Esophagus mucosa (tissue), 1 donor: ENCODE measurements around the gene HNRNPUL1. TPM values are rescaled to one million over a fixed set of nuclear protein-coding genes. Genes with fewer than 3 reads are reported as not detected.
"Not testable (repeated sequence)": the region's sequence is repeated elsewhere in the genome, so short reads cannot be mapped to it uniquely, and the experiment has no call there.

ENCODE experiments used
- ATAC-seq: fragments of 200-7000 bp; cut with Tn5 transposase; one replicate; pipeline ENCODE4 v1.9.1; 2020
- total RNA-seq: library from RNA; stranded (reverse); gene quantifications from one replicate; pipeline ENCODE4 v1.2.4, GENCODE V29; 2023
- donor health status: DM: yes; HTN: yes; CAD: no.

Gene HNRNPUL1
- total RNA-seq, 1 donor from 2014 or later = 116 TPM

DNA sequence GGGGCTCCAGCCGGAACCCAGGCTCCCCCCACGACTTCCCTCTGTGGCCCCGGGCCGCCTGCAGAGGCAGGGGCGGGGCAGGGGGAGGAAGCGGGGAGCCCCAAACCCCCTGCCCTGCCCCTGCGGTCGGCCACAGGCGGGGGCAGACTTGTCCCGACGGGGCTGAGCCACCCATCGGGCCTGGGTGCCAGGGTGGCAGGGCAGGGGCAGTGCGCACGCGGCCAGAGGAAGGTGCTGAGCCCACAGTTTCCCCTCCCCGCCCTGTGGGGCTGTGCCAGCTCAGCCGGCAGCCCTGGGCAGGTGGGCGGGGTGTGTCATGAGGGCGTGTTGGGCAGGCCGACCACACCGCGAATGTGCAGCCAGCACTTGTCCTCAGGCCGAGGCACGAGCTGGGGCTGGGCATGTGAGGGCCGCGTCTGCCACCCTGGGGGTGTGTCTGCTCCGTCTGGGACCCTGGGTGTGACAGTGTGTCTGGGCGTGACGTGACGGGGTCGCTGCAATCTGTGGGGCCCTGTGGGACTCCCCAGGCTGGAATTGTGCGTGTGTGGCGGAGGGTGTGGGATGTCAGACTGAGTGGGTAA is 63.5 kb downstream of the HNRNPUL1 start:
- ATAC-seq = peak; percentile 85

DNA sequence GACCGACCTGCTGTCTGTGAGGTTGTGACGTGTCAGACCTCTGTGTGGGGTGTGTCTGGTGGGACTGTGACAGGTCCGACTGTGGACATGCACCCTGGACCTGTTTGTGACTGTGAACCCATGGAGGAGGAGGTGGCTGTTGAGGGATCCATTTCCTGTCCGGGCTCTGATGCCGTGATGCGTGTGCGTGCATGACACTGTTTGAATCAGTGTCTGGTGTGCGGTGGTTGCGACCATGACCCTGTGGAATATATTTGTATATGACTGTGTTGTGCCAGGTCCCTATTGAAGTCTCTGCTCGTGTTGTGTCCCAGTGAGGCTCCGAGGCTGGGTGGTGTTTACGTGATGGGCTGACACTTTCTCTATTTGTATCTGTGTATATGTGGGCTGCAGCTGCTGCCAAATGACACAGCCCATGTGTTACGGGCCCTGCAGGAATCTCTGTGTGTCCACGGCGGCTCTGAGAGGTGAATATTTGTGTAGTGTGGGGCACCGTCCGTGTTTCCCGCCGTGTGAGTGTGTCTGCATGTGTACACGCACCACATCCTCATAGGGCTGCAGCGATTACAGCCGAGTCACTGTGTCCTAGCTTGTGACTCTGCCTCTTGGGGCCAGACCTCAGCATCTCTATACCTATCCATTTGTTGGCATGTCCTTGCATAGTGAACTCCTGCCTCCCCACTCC is 64.1 kb downstream of the HNRNPUL1 start:
- ATAC-seq = peak; percentile 51

GRCh38 chr19:41328842-41329225 is 64.7 kb downstream of the HNRNPUL1 start:
- no peak for ATAC-seq

DNA sequence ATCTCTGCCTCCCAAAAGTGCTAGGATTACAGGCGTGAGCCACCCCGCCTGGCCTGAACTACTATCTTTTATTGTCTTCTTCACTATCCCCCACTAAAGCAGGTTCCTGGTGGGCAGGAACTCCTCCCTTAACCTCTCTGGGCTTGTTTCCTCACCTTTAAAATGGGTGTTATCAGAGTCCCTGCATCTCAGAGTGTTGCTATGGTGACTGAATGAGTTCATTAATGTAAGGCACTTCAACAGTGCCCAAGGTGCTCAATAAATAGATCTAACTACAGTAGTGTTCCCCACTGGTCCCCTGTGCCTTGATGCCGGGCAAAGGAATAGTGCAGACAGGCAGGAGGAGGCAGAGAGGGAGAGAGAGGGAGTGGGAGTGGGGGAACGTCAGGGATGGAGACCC is 66.3 kb downstream of the HNRNPUL1 start:
- ATAC-seq = no peak

DNA sequence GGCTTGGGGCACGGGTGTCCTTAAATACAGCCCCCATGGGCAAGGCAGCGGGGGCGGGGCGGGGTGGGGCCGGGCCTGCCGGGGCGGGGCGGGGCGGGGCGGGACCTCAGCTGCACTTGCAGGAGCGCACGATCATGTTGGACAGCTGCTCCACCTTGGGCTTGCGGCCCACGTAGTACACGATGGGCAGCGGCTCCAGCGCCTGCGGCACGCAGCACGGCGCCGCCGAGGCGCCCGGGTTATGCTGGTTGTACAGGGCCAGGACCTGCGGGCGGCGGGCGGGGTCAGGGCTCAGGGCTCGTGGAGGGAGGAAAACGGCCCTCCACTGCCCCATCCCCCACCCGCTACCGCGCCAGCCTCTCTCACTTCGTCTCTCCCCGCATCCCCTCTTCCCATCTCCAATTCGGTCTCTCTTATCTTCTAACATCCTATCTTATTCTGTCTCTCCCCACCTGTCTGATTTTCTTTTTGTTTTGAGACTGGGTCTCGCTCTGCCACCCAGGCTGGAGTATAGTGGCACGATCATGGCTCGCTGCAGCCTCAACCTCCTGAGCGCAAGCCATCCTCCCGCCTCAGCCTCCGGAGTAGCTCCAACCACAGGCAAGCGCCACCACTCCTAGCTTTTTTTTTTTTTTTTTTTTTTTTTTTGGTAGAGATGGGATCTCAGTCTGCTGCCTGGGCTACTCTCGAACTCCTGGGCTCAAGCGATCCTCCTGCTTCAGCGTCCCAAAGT is 66.9 kb downstream of the HNRNPUL1 start:
- no peak for ATAC-seq

DNA sequence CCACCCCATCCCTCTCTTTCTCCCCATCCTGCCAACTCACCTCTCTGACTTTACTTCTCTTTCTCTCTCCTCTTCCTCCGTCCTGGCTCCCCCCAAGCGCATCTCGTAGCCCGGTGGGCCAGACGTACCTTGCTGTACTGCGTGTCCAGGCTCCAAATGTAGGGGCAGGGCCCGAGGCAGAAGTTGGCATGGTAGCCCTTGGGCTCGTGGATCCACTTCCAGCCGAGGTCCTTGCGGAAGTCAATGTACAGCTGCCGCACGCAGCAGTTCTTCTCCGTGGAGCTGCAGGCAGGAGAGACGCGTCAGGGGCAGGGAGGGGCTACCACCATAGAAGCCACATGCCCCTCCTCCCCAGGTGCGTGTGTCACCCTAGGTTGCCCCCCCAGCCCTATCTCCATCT is 67.8 kb downstream of the HNRNPUL1 start:
- no peak for ATAC-seq

DNA sequence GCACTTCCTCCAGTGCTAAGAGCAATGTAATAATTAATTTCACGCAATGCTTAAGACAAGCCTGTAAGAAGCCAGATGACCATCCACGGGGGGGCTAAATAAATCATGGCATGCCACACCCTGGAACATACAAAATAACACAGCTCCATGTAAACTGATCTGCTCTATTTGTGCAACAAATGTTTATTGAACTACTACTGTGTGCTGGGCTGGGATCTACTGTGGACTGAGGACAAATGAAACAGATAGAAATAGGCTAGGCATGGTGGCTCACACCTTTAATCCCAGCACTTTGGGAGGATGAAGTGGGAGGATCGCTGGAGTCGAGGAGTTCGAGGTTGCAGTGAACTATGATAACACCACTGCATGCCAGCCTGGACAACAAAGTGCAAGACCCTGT is 68.3 kb downstream of the HNRNPUL1 start:
- no peak for ATAC-seq

- ATAC-seq = no peak
These were observed 70.6 kb downstream of the HNRNPUL1 start for GRCh38 chr19:41334793-41335192.

DNA sequence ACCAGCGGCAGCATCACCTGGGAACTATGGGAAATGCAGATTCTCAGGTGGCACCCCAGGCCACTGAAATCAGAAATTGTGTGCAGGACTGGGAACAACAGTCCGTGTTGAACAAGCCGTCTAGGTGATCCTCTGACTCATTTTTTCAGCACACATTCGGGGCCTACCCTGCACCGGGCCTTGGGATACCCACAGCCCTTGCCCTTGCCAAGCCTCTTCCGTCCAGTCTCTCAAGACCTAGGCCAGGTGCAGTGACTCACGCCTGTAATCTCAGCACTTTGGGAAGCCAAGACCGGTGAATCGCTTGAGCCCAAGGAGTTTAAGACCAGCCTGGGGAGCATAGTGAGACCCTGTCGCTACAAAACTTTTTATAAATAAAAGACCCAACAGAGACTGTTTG is 71.3 kb downstream of the HNRNPUL1 start:
- peak; percentile 26 for ATAC-seq

- ATAC-seq = no peak
These were observed 75.8 kb downstream of the HNRNPUL1 start for GRCh38 chr19:41339936-41340335.

DNA sequence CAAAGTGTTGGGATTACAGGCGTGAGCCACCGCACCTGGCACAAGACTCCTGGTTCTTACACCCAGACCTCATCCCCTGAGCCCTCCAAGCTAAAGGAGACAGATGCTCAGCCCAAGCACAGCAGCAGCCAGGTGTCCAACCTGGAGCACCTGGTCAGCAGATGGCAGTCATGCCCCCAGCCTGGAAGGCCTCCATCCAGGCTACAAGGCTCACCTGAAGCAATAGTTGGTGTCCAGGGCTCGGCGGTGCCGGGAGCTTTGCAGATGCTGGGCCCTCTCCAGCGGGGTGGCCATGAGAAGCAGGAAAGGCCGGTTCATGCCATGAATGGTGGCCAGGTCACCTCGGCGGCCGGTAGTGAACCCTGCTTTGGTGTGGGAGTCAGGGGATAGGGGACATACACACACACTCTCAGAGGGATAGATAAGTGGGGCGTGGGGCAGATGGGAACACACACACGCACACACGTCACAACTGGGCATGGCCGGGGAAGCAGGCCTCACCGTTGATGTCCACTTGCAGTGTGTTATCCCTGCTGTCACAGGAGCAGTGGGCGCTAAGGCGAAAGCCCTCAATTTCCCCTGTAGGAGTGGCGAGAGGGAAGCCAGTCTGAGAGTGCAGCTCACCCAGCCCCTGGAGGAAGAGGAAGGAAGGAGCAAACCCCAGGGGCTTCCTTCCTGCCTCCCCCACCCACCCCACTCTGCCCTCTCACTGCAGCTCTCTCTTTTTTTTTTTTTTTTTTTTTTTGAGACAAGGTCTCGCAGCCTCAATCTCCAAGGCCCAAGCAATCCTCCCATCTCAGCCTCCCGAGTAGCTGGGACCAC is 77.7 kb downstream of the HNRNPUL1 start:
- peak; percentile 44 for ATAC-seq

GRCh38 chr19:41344162-41344561 is 80.0 kb downstream of the HNRNPUL1 start:
- peak; percentile 21 for ATAC-seq

DNA sequence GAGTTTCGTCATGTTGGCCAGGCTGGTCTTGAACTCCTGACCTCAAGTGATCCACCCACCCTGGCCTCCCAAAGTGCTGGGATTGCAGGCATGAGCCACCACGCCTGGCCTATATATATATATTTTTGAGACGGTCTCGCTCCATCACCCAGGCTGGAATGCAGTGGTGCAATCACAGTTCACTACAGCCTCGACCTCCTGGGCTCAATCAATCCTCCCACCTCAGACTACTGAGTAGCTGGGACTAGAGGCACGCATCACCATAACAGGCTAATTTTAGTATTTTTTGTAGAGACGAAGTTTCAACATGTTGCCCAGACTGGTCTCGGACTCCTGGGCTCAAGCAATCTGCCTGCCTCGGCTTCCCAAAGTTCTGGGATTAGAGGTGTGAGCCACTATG is 82.7 kb downstream of the HNRNPUL1 start:
- ATAC-seq = not testable (repeated sequence)

DNA sequence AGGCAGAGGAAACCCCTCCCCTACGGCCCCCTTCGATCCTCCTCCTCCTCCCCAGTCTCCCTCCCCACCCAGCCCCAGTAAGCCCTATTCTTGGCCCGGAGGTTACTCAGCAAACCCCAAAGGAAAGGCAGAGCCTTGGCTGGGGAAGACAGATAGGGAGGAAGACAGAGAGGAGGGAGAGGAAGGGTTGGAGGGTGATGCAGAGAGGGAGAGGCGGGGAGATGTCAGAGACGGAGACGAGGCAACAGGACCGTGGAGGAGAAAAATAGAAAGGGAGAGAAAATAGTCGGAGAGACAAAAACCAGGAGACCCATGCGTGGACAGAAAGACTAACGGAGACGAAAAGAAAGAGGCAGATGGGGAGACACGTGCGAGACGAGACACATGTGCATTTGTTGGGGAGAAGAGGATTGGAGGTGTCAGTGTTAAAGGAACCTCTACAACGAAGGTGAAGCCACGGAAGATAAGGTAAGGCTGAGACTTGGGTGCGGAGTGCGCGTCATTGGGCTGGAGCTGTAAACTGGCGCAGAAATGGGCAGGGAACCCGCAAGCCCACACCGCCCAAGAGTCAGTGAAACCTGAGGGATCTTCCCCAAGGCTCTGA is 86.7 kb downstream of the HNRNPUL1 start:
- ATAC-seq = no peak

DNA sequence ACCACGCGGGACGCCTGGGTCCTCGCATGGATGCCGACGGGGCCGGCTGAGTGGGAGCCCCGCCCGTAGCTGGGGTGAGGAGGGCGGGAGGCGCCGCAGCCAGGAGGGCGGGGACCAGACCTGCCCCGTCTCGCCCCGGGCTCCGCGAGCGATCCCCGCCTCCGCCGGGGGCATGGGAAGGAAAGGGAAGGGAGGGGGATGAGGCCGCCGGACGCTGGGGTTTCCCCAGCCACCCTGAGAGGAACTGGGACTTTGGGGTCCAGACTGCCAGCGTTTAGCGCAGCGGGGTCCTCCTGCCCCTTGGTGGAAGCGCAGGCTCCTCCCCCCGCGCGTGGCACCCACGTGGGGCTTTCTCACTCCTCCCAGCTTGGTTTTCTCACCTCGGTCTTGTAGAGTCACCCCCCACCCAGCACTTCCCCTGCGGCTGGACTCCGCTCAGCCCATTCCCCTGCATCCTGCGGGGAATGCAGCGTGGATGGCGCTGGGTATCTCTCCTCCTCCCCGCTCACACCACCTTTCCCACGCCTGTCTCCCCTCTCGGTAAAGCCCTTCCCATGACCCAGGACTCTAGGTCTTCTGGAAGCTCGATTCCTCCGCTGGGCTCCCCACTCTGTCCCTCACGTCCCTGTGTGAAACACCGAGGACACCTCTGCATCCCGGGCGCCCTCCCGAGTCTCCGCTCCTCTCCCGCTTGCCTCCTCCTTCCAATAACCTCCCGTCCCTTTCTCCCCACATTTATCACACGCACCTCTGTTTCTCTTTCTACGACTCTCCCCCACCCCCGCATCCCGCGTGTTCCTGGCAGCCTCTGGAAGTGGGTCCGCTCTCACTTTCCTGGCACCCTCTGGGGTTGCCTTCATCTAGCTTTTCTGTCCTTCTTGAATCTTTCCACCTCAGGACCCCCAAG is 87.4 kb downstream of the HNRNPUL1 start:
- peak; percentile 75 for ATAC-seq

DNA sequence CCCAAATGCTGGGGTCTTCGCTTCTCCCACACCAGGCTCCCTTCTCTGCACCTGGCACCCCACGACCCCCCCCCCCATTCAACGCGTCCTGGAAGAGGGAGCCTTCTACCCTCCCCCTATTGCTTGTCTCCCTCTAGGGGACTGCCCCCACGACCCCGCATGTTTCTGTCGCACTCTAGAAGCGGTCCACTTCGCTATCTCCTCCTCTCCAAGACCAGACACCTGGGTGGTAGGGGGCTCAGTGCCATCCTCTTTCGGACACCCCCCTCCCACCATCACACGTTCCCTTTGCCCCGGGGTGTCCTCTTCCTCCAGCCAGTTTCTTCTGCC is 88.1 kb downstream of the HNRNPUL1 start:
- ATAC-seq = no peak

DNA sequence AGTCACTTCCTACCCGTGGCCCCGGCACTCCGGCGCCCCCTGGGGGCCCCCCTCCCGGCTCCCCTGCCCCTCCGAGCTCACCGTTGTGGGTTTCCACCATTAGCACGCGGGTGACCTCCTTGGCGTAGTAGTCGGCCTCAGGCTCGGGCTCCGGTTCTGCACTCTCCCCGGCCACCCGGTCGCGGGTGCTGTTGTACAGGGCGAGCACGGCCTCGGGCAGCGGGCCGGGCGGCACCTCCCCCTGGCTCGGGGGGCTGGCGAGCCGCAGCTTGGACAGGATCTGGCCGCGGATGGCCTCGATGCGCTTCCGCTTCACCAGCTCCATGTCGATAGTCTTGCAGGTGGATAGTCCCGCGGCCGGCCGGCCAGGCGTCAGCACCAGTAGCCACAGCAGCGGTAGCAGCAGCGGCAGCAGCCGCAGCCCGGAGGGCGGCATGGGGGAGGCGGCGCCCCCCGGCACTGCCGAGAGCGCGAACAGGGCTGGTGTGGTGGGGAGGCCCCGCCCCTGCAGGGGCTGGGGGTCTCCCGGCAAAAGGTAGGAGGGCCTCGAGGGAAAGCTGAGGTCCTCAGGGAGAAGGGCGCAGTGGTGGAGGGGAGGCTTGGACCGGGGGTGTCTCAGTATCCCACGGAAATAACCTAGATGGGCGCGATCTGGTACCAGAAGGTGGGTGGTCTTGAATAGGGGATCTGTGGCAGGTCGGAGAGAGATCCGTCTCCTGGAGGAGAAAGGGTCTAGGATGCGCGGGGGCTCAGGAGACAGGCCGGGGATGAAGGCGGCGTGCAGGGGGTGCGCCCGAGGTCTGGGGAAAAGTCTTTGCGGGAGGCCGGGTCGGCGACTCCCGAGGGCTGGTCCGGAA is 88.7 kb downstream of the HNRNPUL1 start:
- ATAC-seq = peak; percentile 1

GRCh38 chr19:41353466-41354342 is 89.5 kb downstream of the HNRNPUL1 start, which contains the start of gene TGFB1:
Gene TGFB1, minus strand, starts transcription at chr19:41353922. Its CDS starts 878 bp downstream, at chr19:41353044.
- peak; percentile 76 for ATAC-seq

DNA sequence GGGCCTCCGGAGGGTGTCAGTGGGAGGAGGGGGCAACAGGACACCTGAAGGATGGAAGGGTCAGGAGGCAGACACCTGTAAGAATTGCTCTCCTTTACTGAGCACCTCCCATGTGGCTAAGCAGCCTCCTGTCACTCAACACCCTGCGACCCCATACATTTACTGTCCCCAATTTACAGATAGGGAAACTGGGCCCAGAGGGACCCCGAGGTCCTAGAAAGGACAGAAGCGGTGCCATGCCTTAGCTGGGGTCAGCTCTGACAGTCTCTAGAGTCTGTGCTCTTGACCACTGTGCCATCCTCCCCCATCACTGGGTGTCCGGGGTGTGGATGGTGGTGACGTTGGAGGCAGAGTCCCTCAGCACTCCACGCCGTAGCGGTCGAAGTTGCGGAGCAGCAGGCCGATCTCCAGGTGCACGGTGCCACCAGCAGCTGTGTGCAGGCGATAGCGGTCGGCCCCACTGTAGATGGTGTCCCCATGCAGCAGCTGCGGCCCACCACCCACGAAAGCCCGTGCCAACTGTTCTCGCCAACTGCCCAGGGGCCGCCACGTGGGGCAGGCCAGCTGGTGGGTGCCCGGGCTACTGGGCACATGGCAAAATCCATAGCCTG is 90.3 kb downstream of the HNRNPUL1 start:
- no peak for ATAC-seq
